ENCODE data around the gene MT3.

DNA sequence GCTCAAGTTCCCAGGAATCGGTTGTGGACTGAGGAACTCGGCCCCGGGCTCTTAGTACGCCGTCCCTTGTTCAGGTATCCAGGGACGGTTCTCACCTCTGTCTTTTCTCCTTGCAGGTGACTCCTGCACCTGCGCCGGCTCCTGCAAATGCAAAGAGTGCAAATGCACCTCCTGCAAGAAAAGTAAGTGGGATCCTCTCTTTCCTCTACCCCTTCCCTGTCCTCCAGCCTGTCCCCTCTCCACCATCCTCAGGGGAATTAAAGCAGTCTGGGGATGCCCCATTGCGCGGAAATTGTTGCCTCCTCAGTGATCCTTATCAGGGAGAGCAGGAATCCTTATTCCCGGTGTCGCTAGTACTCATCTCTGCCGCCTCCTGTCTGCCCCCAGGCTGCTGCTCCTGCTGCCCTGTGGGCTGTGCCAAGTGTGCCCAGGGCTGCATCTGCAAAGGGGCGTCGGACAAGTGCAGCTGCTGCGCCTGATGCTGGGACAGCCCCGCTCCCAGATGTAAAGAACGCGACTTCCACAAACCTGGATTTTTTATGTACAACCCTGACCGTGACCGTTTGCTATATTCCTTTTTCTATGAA lies 19.6 kb downstream of the MT3 start:
- TF ChIP-seq, protein P1, sequence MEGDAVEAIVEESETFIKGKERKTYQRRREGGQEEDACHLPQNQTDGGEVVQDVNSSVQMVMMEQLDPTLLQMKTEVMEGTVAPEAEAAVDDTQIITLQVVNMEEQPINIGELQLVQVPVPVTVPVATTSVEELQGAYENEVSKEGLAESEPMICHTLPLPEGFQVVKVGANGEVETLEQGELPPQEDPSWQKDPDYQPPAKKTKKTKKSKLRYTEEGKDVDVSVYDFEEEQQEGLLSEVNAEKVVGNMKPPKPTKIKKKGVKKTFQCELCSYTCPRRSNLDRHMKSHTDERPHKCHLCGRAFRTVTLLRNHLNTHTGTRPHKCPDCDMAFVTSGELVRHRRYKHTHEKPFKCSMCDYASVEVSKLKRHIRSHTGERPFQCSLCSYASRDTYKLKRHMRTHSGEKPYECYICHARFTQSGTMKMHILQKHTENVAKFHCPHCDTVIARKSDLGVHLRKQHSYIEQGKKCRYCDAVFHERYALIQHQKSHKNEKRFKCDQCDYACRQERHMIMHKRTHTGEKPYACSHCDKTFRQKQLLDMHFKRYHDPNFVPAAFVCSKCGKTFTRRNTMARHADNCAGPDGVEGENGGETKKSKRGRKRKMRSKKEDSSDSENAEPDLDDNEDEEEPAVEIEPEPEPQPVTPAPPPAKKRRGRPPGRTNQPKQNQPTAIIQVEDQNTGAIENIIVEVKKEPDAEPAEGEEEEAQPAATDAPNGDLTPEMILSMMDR (IDR thresholded peaks at IDR 0.05) = no peak
- TF ChIP-seq EP300 (IDR thresholded peaks at IDR 0.05) (no peak), POLR2A (IDR thresholded peaks at IDR 0.05) (no peak)

Data from suprapubic skin (tissue), 3 donors.